Lower leg skin (tissue), 4 donors: ENCODE results near the gene KCNJ13. TPM values are rescaled to one million over a fixed set of nuclear protein-coding genes. Genes with fewer than 3 reads are reported as not detected.

Experiments used
- DNase-seq, 2 donors: peaks; one replicate each; pipeline ENCODE4 v3.0.0-alpha.2; 2019; ENCODE audit warnings: low spot score in 2 of 2
- H3K4me3 ChIP-seq: fragments of 200-600 bp; sonication (generic); 2 replicates; pipeline ENCODE4 v1.5.1; 2017; ENCODE audit warnings: mild to moderate bottlenecking, low read depth; ENCODE audit not compliant: poor library complexity, severe bottlenecking
- CTCF ChIP-seq, 3 donors: fragments of 450-650 bp; IDR thresholded peaks; one replicate each; pipeline ENCODE4 v1.5.1; 2016; ENCODE audit warnings: antibody characterized with exemption in 3 of 3, mild to moderate bottlenecking in 3 of 3, moderate library complexity in 2 of 3
- POLR2A ChIP-seq, 2 donors: fragments of 450-650 bp; IDR thresholded peaks; one replicate each; pipeline ENCODE4 v1.6.1; 2016 to 2017; ENCODE audit warnings: antibody characterized with exemption in 2 of 2, mild to moderate bottlenecking in 1 of 2, moderate library complexity in 1 of 2
- WGBS, 2 donors: methylation state at CpG; one replicate each; pipeline ENCODE4 v1.1.5; 2018; 5-methylcytosine and 5-hydroxymethylcytosine counted together
- intact Hi-C: fragments of 100-400 bp; cut with DNase I; formaldehyde crosslinking; loops from one replicate; pipeline ENCODE4 v1.15.0; 2023; ENCODE audit warnings: low total_unique reads
- total RNA-seq, 4 donors: library from RNA; depleted of rRNA; stranded (reverse); fragments of >200 nt; gene quantifications; one replicate each; pipeline ENCODE4 v1.1.0, GENCODE V29; 2016

Gene KCNJ13
- total RNA-seq, 4 donors from 2014 or later, result 0.84 to 5.2 (median 3.2) TPM

- intact Hi-C loops, result no loop called here
- TF ChIP-seq POLR2A (IDR thresholded peaks at IDR 0.05) (no peak), CTCF (IDR thresholded peaks at IDR 0.05) (no peak)
- no peak overlapping the region for H3K4me3 ChIP-seq
- no peak for DNase-seq
- 95 to 99% methylated on average over 3 of the region's 3 CpGs for WGBS, 2 donors
Measured at GRCh38 chr2:232748038-232748437, 28.3 kb downstream of the KCNJ13 start.

- intact Hi-C loops, result no loop called here
- no peak for DNase-seq
- WGBS, 2 donors, result 95 to 98% methylated on average over 1 of the region's 1 CpG
- H3K4me3 ChIP-seq, result no peak overlapping the region
- TF ChIP-seq CTCF (IDR thresholded peaks at IDR 0.05) (no peak), POLR2A (IDR thresholded peaks at IDR 0.05) (no peak)
Measured at GRCh38 chr2:232744963-232745362, 31.4 kb downstream of the KCNJ13 start.

- DNase-seq, result no peak
- 96% methylated on average over 3 of the region's 3 CpGs for WGBS, 2 donors
- H3K4me3 ChIP-seq, result no peak overlapping the region
- no peak for TF ChIP-seq POLR2A (IDR thresholded peaks at IDR 0.05)
- no peak for TF ChIP-seq CTCF (IDR thresholded peaks at IDR 0.05)
- intact Hi-C loops, result no loop called here
Measured at GRCh38 chr2:232741972-232742371, 34.4 kb downstream of the KCNJ13 start.

- TF ChIP-seq POLR2A (IDR thresholded peaks at IDR 0.05) (no peak), CTCF (IDR thresholded peaks at IDR 0.05) (no peak)
- intact Hi-C loops, result no loop called here
- WGBS, 2 donors, result 76 to 83% methylated on average over 4 of the region's 4 CpGs
- no peak overlapping the region for H3K4me3 ChIP-seq
- no peak for DNase-seq
Measured at GRCh38 chr2:232741294-232741693, 35.1 kb downstream of the KCNJ13 start.

GRCh38 chr2:232731470-232731869 lies 44.9 kb downstream of the KCNJ13 start:
- no peak overlapping the region for H3K4me3 ChIP-seq
- intact Hi-C loops, result no loop called here
- TF ChIP-seq POLR2A (IDR thresholded peaks at IDR 0.05) (no peak), CTCF (IDR thresholded peaks at IDR 0.05) (no peak)
- WGBS, 2 donors, result 40 to 49% methylated on average over 2 of the region's 2 CpGs
- no peak for DNase-seq

- intact Hi-C loops, result no loop called here
- WGBS, 2 donors, result 82 to 98% methylated on average over 3 of the region's 3 CpGs
- no peak overlapping the region for H3K4me3 ChIP-seq
- DNase-seq, result no peak
- no peak for TF ChIP-seq CTCF (IDR thresholded peaks at IDR 0.05)
- no peak for TF ChIP-seq POLR2A (IDR thresholded peaks at IDR 0.05)
Measured at GRCh38 chr2:232728785-232729184, 47.6 kb downstream of the KCNJ13 start.
